RKO (cell line): ENCODE results near the gene NCKAP5.

ENCODE experiments used
- DNase-seq: peaks from one replicate; pipeline ENCODE4 v3.0.0-alpha.2; 2016; ENCODE audit warnings: low spot score

The NCKAP5 gene

GRCh38 chr2:133200684-133201421 is 367.4 kb downstream of the NCKAP5 start:
- peak; percentile 90 for DNase-seq

- no peak for DNase-seq
These were observed 369.6 kb downstream of the NCKAP5 start for GRCh38 chr2:133198678-133199077.

GRCh38 chr2:133197156-133197555 is 371.1 kb downstream of the NCKAP5 start:
- DNase-seq = no peak

- DNase-seq = no peak
These were observed 373.4 kb downstream of the NCKAP5 start for GRCh38 chr2:133194777-133195335.

GRCh38 chr2:133194362-133194655 is 374.0 kb downstream of the NCKAP5 start:
- DNase-seq = no peak

GRCh38 chr2:133193544-133194361 is 374.5 kb downstream of the NCKAP5 start:
- no peak for DNase-seq

- no peak for DNase-seq
These were observed 376.2 kb downstream of the NCKAP5 start for GRCh38 chr2:133192028-133192427.

- DNase-seq = no peak
These were observed 391.1 kb downstream of the NCKAP5 start for GRCh38 chr2:133177196-133177595.

GRCh38 chr2:133175926-133176325 is 392.3 kb downstream of the NCKAP5 start:
- DNase-seq = no peak

GRCh38 chr2:133173224-133173623 is 395.0 kb downstream of the NCKAP5 start:
- DNase-seq = no peak

GRCh38 chr2:133171393-133172004 is 396.8 kb downstream of the NCKAP5 start:
- peak; percentile 67 for DNase-seq

- DNase-seq = no peak
These were observed 398.9 kb downstream of the NCKAP5 start for GRCh38 chr2:133169274-133169912.

- DNase-seq = no peak
These were observed 400.3 kb downstream of the NCKAP5 start for GRCh38 chr2:133167990-133168389.

GRCh38 chr2:133167223-133167622 is 401.0 kb downstream of the NCKAP5 start:
- DNase-seq = no peak

GRCh38 chr2:133166031-133166430 is 402.2 kb downstream of the NCKAP5 start:
- DNase-seq = no peak

GRCh38 chr2:133163111-133163510 is 405.2 kb downstream of the NCKAP5 start:
- DNase-seq = no peak

- no peak for DNase-seq
These were observed 409.8 kb downstream of the NCKAP5 start for GRCh38 chr2:133158442-133158841.

GRCh38 chr2:133158024-133158423 is 410.2 kb downstream of the NCKAP5 start:
- no peak for DNase-seq

- DNase-seq = no peak
These were observed 411.1 kb downstream of the NCKAP5 start for GRCh38 chr2:133157141-133157540.

- no peak for DNase-seq
These were observed 415.5 kb downstream of the NCKAP5 start for GRCh38 chr2:133152801-133153200.

- no peak for DNase-seq
These were observed 420.1 kb downstream of the NCKAP5 start for GRCh38 chr2:133148187-133148586.

- no peak for DNase-seq
These were observed 421.4 kb downstream of the NCKAP5 start for GRCh38 chr2:133146893-133147292.
